Body of pancreas (tissue), 4 donors: ENCODE results near the gene BOLA2B. TPM values are rescaled to one million over a fixed set of nuclear protein-coding genes. Genes with fewer than 3 reads are reported as not detected.

ENCODE experiments used
- ATAC-seq: fragments of 150-250 bp; one replicate; pipeline ENCODE4 v1.9.1; 2016
- DNase-seq, 4 donors: peaks; one replicate each; pipeline ENCODE4 v3.0.0-alpha.2; 2019
- H3K27ac ChIP-seq, 4 donors: fragments of 200-600 bp; sonication (generic); 1 replicate in 3 of 4; 2 replicates in 1 of 4; pipeline versions ENCODE4 v1.5.1 to v1.6.1; 2016 to 2019; ENCODE audit warnings: mild to moderate bottlenecking in 1 of 4, mixed read lengths in 1 of 4, moderate library complexity in 1 of 4
- H3K27me3 ChIP-seq, 2 donors: fragments of 200-600 bp; sonication (generic); one replicate each; pipeline ENCODE4 v1.6.0; 2016; ENCODE audit warnings: mild to moderate bottlenecking in 1 of 2
- H3K36me3 ChIP-seq, 2 donors: fragments of 200-600 bp; sonication (generic); replicated peaks in 1 of 2; 2 replicates each; pipeline ENCODE4 v1.5.1; 2016; ENCODE audit warnings: low read depth in 2 of 2; ENCODE audit not compliant: insufficient read depth in 1 of 2
- H3K4me1 ChIP-seq: fragments of 200-600 bp; sonication (generic); one replicate; pipeline ENCODE4 v1.6.0; 2016
- H3K4me3 ChIP-seq, 2 donors: fragments of 200-600 bp; sonication (generic); 1 replicate in 1 of 2; 2 replicates in 1 of 2; pipeline ENCODE4 v1.5.1; 2016 to 2019
- H3K9me3 ChIP-seq, 3 donors: fragments of 200-600 bp; sonication (generic); 1 replicate in 2 of 3; 2 replicates in 1 of 3; pipeline ENCODE4 v1.5.1; 2016
- POLR2A ChIP-seq, 3 donors: fragments of 450-650 bp; IDR thresholded peaks; one replicate each; pipeline ENCODE4 v1.6.1; 2016; ENCODE audit warnings: antibody characterized with exemption in 3 of 3, mild to moderate bottlenecking in 2 of 3
- WGBS, 2 donors: methylation state at CpG; one replicate each; pipeline ENCODE4 v1.1.5; 2017; 5-methylcytosine and 5-hydroxymethylcytosine counted together
- intact Hi-C: fragments of 100-400 bp; cut with DNase I; formaldehyde crosslinking; loops from one replicate; pipeline ENCODE4 v1.15.1; 2023
- total RNA-seq, 2 donors: library from RNA; depleted of rRNA; stranded (reverse); fragments of >200 nt; gene quantifications; one replicate each; pipeline ENCODE4 v1.1.0, GENCODE V29; 2016
- TF ChIP-seq, protein P1 (sequence below), 7 experiments: fragments of 450-650 bp in 4 of 7; fragments of 200-600 bp in 3 of 7; sonication (generic) in 3 of 7; IDR thresholded peaks; one replicate each; pipeline ENCODE4 v1.5.1; 2016 to 2019; ENCODE audit warnings: antibody characterized with exemption in 7 of 7

BOLA2B gene
- total RNA-seq, 2 donors from 2014 or later, result 47.5 to 54.7 TPM

DNA sequence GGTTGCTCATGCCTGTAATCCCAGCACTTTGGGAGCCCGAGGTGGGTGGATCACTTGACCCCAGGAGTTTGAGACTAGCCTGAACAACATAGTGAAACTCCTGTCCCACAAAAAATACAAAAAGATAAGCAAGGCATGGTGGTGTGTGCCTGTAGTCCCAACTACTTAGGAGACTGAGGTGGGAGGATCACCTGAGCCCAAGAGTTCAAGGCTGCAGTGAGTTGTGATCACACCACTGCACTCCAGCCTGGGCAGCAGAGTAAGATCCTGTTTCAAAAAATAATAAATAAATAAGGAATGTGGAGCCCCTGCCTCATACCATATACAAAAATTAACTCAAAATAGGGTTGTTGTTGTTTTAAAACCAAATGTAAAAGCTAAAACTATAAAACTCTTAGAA lies 36.3 kb downstream of the BOLA2B start:
- DNase-seq (no peak), ATAC-seq (no peak)
- no peaks in the 10 kb centered on the region for H3K4me1 ChIP-seq
- 73 to 75% methylated on average over 1 of the region's 1 CpG for WGBS, 2 donors
- H3K27ac ChIP-seq, result no peak overlapping the region
- no peak overlapping the region for H3K4me3 ChIP-seq
- TF ChIP-seq, protein P1, sequence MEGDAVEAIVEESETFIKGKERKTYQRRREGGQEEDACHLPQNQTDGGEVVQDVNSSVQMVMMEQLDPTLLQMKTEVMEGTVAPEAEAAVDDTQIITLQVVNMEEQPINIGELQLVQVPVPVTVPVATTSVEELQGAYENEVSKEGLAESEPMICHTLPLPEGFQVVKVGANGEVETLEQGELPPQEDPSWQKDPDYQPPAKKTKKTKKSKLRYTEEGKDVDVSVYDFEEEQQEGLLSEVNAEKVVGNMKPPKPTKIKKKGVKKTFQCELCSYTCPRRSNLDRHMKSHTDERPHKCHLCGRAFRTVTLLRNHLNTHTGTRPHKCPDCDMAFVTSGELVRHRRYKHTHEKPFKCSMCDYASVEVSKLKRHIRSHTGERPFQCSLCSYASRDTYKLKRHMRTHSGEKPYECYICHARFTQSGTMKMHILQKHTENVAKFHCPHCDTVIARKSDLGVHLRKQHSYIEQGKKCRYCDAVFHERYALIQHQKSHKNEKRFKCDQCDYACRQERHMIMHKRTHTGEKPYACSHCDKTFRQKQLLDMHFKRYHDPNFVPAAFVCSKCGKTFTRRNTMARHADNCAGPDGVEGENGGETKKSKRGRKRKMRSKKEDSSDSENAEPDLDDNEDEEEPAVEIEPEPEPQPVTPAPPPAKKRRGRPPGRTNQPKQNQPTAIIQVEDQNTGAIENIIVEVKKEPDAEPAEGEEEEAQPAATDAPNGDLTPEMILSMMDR (IDR thresholded peaks at IDR 0.05), result no peak
- TF ChIP-seq POLR2A (IDR thresholded peaks at IDR 0.05), result no peak
- H3K9me3 ChIP-seq, result no peaks in the 10 kb centered on the region
- no peaks in the 10 kb centered on the region for H3K36me3 ChIP-seq
- intact Hi-C loops, result no loop called here
- H3K27me3 ChIP-seq, result no peaks in the 10 kb centered on the region

DNA sequence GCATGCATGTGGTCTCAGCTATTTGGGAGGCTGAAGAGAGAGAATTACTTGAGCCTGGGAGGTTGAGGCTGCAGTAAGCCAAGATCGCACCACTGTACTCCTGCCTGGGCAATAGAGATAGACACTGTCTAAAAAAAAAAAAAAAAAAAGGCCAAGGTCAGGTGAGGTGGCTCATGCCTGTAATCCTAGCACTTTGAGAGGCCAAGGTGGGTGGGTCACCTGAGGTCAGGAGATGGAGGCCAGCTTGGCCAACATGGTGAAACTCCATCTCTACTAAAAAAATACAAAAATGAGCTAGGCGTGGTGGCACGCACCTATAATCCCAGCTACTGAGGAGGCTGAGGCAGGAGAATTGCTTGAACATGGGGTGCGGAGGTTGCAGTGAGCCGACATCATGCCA lies 38.3 kb downstream of the BOLA2B start:
- H3K4me1 ChIP-seq, result no peaks in the 10 kb centered on the region
- no peaks in the 10 kb centered on the region for H3K9me3 ChIP-seq
- TF ChIP-seq, protein P1 (IDR thresholded peaks at IDR 0.05), result no peak
- no peak for TF ChIP-seq POLR2A (IDR thresholded peaks at IDR 0.05)
- 91 to 95% methylated on average over 5 of the region's 5 CpGs for WGBS, 2 donors
- H3K27ac ChIP-seq, result no peak overlapping the region
- DNase-seq (no peak), ATAC-seq (no peak)
- H3K4me3 ChIP-seq, result no peak overlapping the region
- H3K36me3 ChIP-seq, result no peaks in the 10 kb centered on the region
- intact Hi-C loops, result no loop called here
- no peaks in the 10 kb centered on the region for H3K27me3 ChIP-seq

DNA sequence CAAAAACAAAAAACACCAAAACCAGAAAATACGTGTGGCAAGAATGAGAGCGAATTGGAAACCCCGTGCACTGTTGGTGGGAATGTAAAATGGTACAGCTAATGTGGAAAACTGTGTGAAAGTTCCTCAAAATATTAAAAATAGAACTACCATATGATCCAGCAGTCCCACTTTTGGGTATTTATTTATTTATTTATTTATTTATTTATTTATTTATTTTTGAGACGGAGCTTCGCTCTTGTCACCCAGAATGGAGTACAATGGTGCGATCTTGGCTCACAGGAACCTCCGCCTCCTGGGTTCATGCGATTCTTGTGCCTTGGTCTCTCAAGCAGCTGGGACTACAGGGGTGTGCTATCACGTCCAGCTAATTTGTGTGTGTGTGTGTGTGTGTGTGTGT lies 40.9 kb downstream of the BOLA2B start:
- TF ChIP-seq, protein P1 (IDR thresholded peaks at IDR 0.05), result no peak
- no peak for TF ChIP-seq POLR2A (IDR thresholded peaks at IDR 0.05)
- 94 to 97% methylated on average over 9 of the region's 9 CpGs for WGBS, 2 donors
- Histone ChIP-seq H3K27ac (no peak overlapping the region), H3K4me3 (no peak overlapping the region), H3K27me3 (no peaks in the 10 kb centered on the region), H3K9me3 (no peaks in the 10 kb centered on the region), H3K36me3 (no peaks in the 10 kb centered on the region), H3K4me1 (no peaks in the 10 kb centered on the region)
- intact Hi-C loops, result no loop called here
- no peak for ATAC-seq
- no peak for DNase-seq

DNA sequence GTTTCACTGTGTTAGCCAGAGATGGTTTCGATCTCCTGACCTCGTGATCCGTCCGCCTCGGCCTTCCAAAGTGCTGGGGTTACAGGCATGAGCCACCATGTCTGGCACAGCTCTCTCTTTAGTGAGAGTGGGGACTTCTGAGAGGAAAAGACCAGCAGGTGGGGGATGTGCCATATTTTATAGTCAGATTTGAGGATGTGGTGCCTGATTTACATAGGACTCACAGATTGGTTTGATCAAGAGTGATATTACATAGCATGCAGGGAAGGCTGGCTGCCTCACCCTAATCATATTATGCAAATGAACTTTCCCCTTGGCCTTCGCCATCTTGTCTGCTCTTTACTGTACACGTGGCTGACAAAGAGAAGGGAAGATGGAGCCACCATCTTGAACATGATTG lies 42.4 kb downstream of the BOLA2B start:
- Histone ChIP-seq H3K36me3 (no peaks in the 10 kb centered on the region), H3K27ac (no peak overlapping the region), H3K4me1 (no peaks in the 10 kb centered on the region), H3K9me3 (no peaks in the 10 kb centered on the region), H3K27me3 (no peaks in the 10 kb centered on the region), H3K4me3 (no peak overlapping the region)
- intact Hi-C loops, result no loop called here
- no peak for ATAC-seq
- WGBS, 2 donors, result 81 to 82% methylated on average over 7 of the region's 7 CpGs
- TF ChIP-seq, protein P1 (IDR thresholded peaks at IDR 0.05), result no peak
- no peak for TF ChIP-seq POLR2A (IDR thresholded peaks at IDR 0.05)
- DNase-seq, result no peak

DNA sequence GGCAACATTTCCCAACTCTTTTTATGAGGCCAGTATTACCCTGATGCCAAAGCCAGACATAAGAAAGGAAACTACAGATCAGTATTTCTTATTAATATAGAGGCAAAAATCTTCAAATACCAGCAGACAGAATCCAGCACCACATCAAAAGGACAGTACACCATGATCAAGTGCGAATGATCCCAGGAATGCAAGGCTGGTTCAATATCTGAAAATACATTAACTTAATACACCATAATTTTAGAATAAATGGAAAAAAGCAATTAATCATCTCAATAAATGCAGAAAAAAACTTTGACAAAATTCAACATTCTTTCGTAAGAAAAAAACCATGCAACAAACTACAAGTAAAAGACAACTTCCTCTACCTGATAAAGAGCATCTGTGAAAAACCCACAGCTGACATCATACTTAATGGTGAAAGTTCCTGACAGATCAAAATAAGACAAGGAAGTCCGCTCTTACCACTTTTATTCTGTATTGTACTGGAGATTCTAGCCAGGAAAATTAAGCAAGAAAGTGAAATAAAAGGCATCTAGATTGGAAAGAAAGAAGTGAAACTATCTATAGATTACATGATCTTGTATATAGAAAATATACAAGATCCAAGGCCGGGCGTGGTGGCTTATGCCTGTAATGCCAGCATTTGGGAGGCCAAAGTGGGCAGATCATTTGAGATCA lies 44.1 kb downstream of the BOLA2B start:
- 69 to 71% methylated on average over 5 of the region's 5 CpGs for whole genome bisulfite sequencing, 2 donors
- Histone ChIP-seq H3K27ac (no peak overlapping the region), H3K27me3 (no peaks in the 10 kb centered on the region), H3K4me1 (no peaks in the 10 kb centered on the region), H3K9me3 (no peaks in the 10 kb centered on the region), H3K36me3 (no peaks in the 10 kb centered on the region), H3K4me3 (no peak overlapping the region)
- intact Hi-C loops, result no loop called here
- ATAC-seq, result no peak
- DNase-seq, result no peak
- TF ChIP-seq, protein P1 (IDR thresholded peaks at IDR 0.05), result no peak
- TF ChIP-seq POLR2A (IDR thresholded peaks at IDR 0.05), result no peak
